K562 (cell line): Measurements from ENCODE around the gene NEURL1. TPM values are rescaled to one million over a fixed set of nuclear protein-coding genes. Genes with fewer than 3 reads are reported as not detected.

Source experiments
- ATAC-seq: fragments of 200-7000 bp; cut with Tn5 transposase; 3 replicates; pipeline ENCODE4 v1.9.1; 2020; ENCODE audit warnings: moderate library complexity
- Bru-seq: library from RNA; stranded (reverse); fragments of 400-500 nt; gene quantifications from one replicate; lab custom pipeline; 2021; lab: Mats Ljungman, UMichigan
- BruChase-seq, 2 experiments: library from RNA; stranded (reverse); fragments of 400-500 nt; gene quantifications; one replicate each; lab custom pipeline; 2021; lab: Mats Ljungman, UMichigan
- BruUV-seq: library from RNA; stranded (reverse); fragments of 400-500 nt; replicated peaks from 2 replicates; lab custom pipeline; 2021; lab: Mats Ljungman, UMichigan
- CTCF ChIA-PET: fragments of 300-600 bp; formaldehyde crosslinking; extraction: SDS; loops from one replicate; lab custom pipeline; 2021; ENCODE audit warnings: low intra/inter-chr PET ratio; lab: Yijun Ruan, JAX
- POLR2A ChIA-PET: fragments of 300-600, 350-650 bp; sonication (Branson Sonifier 250); formaldehyde crosslinking; extraction: SDS; loops from one replicate; lab custom pipeline; 2021; ENCODE audit warnings: antibody characterized with exemption, inconsistent platforms; lab: Yijun Ruan, JAX
- DNase-seq, 4 experiments: peaks; one replicate each; pipeline versions ENCODE4 v3.0.0 to v3.0.0-alpha.2; 2011 to 2018; ENCODE audit warnings: low spot score in 3 of 4, mixed read lengths in 3 of 4; ENCODE audit errors: extremely low read depth in 1 of 4
- FAIRE-seq: peaks from 2 replicates; lab custom pipeline; 2011; peaks lifted over from hg19 to GRCh38; lab: Jason Lieb, UNC
- H2AFZ ChIP-seq: 2 replicates; pipeline ENCODE4 v1.6.0; 2011; ENCODE audit warnings: low read depth, low read length, control low read depth, inconsistent platforms
- H3K27ac ChIP-seq: fragments of 200-600 bp; 3 replicates; pipeline ENCODE4 v1.8.0; 2011; ENCODE audit warnings: low read depth, mild to moderate bottlenecking, control low read depth, inconsistent platforms, low read length, moderate library complexity, mixed read lengths; ENCODE audit errors: extremely low read depth
- H3K27me3 ChIP-seq, 2 experiments: fragments of 300-600 bp in 1 of 2; 2 replicates in 1 of 2; 3 replicates in 1 of 2; pipeline versions ENCODE4 v1.6.0 to v1.8.0; 2011; ENCODE audit warnings: inconsistent platforms in 2 of 2, low read length in 2 of 2, mild to moderate bottlenecking in 1 of 2, mixed read lengths in 1 of 2, moderate library complexity in 1 of 2; ENCODE audit not compliant: control insufficient read depth in 2 of 2, insufficient read depth in 2 of 2
- H3K36me3 ChIP-seq: fragments of 300-600 bp; 3 replicates; pipeline ENCODE4 v1.8.0; 2011; ENCODE audit warnings: mild to moderate bottlenecking, low read length, inconsistent platforms; ENCODE audit not compliant: control insufficient read depth, insufficient read depth
- H3K4me1 ChIP-seq, 2 experiments: fragments of 200-600 bp in 1 of 2; replicated peaks in 1 of 2; 2 replicates in 1 of 2; 3 replicates in 1 of 2; pipeline versions ENCODE4 v1.5.1 to v1.8.0; 2011; ENCODE audit warnings: inconsistent platforms in 2 of 2, low read length in 2 of 2, mild to moderate bottlenecking in 1 of 2, mixed read lengths in 1 of 2, moderate library complexity in 1 of 2; ENCODE audit not compliant: control insufficient read depth in 2 of 2, insufficient read depth in 2 of 2
- H3K4me2 ChIP-seq: 2 replicates; pipeline ENCODE4 v1.6.1; 2011; ENCODE audit warnings: low read length, control low read depth, inconsistent platforms, mixed read lengths; ENCODE audit not compliant: insufficient read depth
- H3K4me3 ChIP-seq: fragments of 200-600 bp; sonication (generic), shearing (Covaris generic); 2 replicates; pipeline ENCODE4 v1.5.1; 2016; ENCODE audit warnings: control low read depth, inconsistent platforms
- H3K79me2 ChIP-seq: fragments of 200-600 bp; 3 replicates; pipeline ENCODE4 v1.8.0; 2011; ENCODE audit warnings: low read length, inconsistent platforms; ENCODE audit not compliant: control insufficient read depth, insufficient read depth
- H3K9ac ChIP-seq, 2 experiments: 2 replicates each; pipeline versions ENCODE4 v1.6.0 to v1.6.1; 2011; ENCODE audit warnings: low read depth in 2 of 2, low read length in 2 of 2, control low read depth in 1 of 2, inconsistent platforms in 1 of 2, mild to moderate bottlenecking in 1 of 2, mixed read lengths in 1 of 2; ENCODE audit not compliant: insufficient read depth in 1 of 2
- H3K9me1 ChIP-seq: one replicate; pipeline ENCODE4 v1.6.0; 2011; ENCODE audit warnings: inconsistent platforms, mild to moderate bottlenecking, low read length, moderate library complexity; ENCODE audit not compliant: control insufficient read depth, insufficient read depth
- H3K9me3 ChIP-seq: replicated peaks from 2 replicates; pipeline ENCODE4 v1.5.1; 2011; ENCODE audit warnings: low read depth, low read length, inconsistent platforms; ENCODE audit not compliant: control insufficient read depth, insufficient read depth
- H4K20me1 ChIP-seq: replicated peaks from 2 replicates; pipeline ENCODE4 v1.6.1; 2011; ENCODE audit warnings: low read length, inconsistent platforms, mixed read lengths; ENCODE audit not compliant: control insufficient read depth, insufficient read depth
- EGR1 ChIP-seq: fragments of 450-650 bp; conservative IDR thresholded peaks from 2 replicates; pipeline ENCODE4 v1.6.1; 2017; ENCODE audit warnings: mild to moderate bottlenecking
- NCOA4 ChIP-seq: fragments of 450-650 bp; IDR thresholded peaks from 2 replicates; pipeline ENCODE4 v1.6.1; 2018; ENCODE audit warnings: mild to moderate bottlenecking; ENCODE audit not compliant: partially characterized antibody
- WGBS: fragments of 100-300 bp; shearing (Covaris generic); methylation state at CpG from one replicate; pipeline ENCODE4 v1.1.6; 2016; ENCODE audit warnings: low coverage, mixed read lengths; ENCODE audit not compliant: insufficient coverage; ENCODE audit errors: missing lambda C conversion rate; 5-methylcytosine and 5-hydroxymethylcytosine counted together
- in situ Hi-C: fragments of 300-500 bp; cut with MboI; formaldehyde crosslinking; loops from 4 replicates; pipeline ENCODE4 v1.15.0; 2018; ENCODE audit warnings: inconsistent platforms, mixed read lengths
- intact Hi-C: fragments of 100-400 bp; cut with micrococcal nuclease; formaldehyde crosslinking; loops from 2 replicates; pipeline ENCODE4 v1.14.2; 2022
- long read RNA-seq, 3 experiments: library from polyadenylated mRNA in 2 of 3; library from RNA in 1 of 3; unstranded in 2 of 3; stranded (forward) in 1 of 3; transcript quantifications; one replicate each; pipeline ENCODE4 v2.0.0, GENCODE V29; 2019 to 2022
- polyA minus RNA-seq, 3 experiments: library from RNA; depleted of rRNA, polyadenylated mRNA; stranded (reverse); fragments of >200 nt; gene quantifications; 2 replicates each; pipeline ENCODE4 v1.2.3, GENCODE V29; 2011
- polyA plus RNA-seq, 8 experiments: library from polyadenylated mRNA; depleted of rRNA in 4 of 8; stranded (reverse) in 5 of 8; unstranded in 3 of 8; fragments of >200 nt; fragmentation: Nextera tagmentation in 2 of 8; fragmentation: Illumina TruSeq in 1 of 8; extraction: Ambion mirVana in 2 of 8; extraction: Trizol in 1 of 8; gene quantifications; 2 replicates each; pipeline versions ENCODE4 v1.2.1 to v1.2.3, GENCODE V29; 2011 to 2014; ENCODE audit warnings: inconsistent platforms in 1 of 8, missing spikeins in 1 of 8
- total RNA-seq, 7 experiments: library from RNA; depleted of rRNA in 6 of 7; stranded (reverse); fragments of >200 nt in 6 of 7; fragmentation: Illumina TruSeq in 2 of 7; extraction: Trizol in 2 of 7; gene quantifications; 2 replicates each; pipeline versions ENCODE4 v1.2.1 to v1.2.3, GENCODE V29; 2011 to 2021; ENCODE audit warnings: low replicate concordance in 1 of 7

NEURL1 gene
- 1.3 TPM in 1 of 2 replicates, not detected in the other for total RNA-seq (2011; cell fraction: chromatin; rRNA removed; ENCODE audit: low replicate concordance)
- total RNA-seq (2011; cell fraction: nucleolus; rRNA removed): 0.39 and 1.3 TPM in 2 replicates
- total RNA-seq (2011; cell fraction: nucleoplasm; rRNA removed): 0.22 and 0.84 TPM in 2 replicates
- 0.08 and 0.45 TPM in 2 replicates for total RNA-seq (2014; rRNA removed)
- total RNA-seq (2014; rRNA removed; fragmentation: Illumina TruSeq; extraction: Trizol): not detected in 2 replicates
- total RNA-seq (2015; rRNA removed; fragmentation: Illumina TruSeq; extraction: Trizol): not detected in 2 replicates
- 0.11 and 0.20 TPM in 2 replicates for total RNA-seq (2021)
- 0.20 and 0.21 TPM in 2 replicates for polyA plus RNA-seq (2011; rRNA removed)
- polyA plus RNA-seq (2011; cell fraction: cytosol; rRNA removed): 0.43 and 1.3 TPM in 2 replicates
- 0.38 and 2.3 TPM in 2 replicates for polyA plus RNA-seq (2011; cell fraction: nucleus; rRNA removed)
- 0.20 and 0.24 TPM in 2 replicates for polyA plus RNA-seq (2012)
- polyA plus RNA-seq (2014; fragmentation: Illumina TruSeq; extraction: Trizol): 0.26 TPM in 1 of 2 replicates, not detected in the other
- polyA plus RNA-seq (2014; fragmentation: Nextera tagmentation; extraction: Ambion mirVana): under 1 TPM in 1 of 2 experiments, not detected in 1; 0.01 TPM
- 0.04 TPM in 1 of 2 replicates, not detected in the other for polyA plus RNA-seq (2014; rRNA removed)
- polyA minus RNA-seq (2011; rRNA and poly(A)+ RNA removed): 0.11 TPM in 1 of 2 replicates, not detected in the other
- polyA minus RNA-seq (2011; cell fraction: cytosol; rRNA and poly(A)+ RNA removed): 0.29 TPM in 1 of 2 replicates, not detected in the other
- 0.22 and 0.67 TPM in 2 replicates for polyA minus RNA-seq (2011; cell fraction: nucleus; rRNA and poly(A)+ RNA removed)
- Bru-seq, nascent RNA: percentile 5 among the genes with signal in this experiment
- BruChase-seq, experiment 1, labeled RNA remaining after a 2-hour chase: percentile 5 among the genes with signal in this experiment
- BruChase-seq, experiment 2, labeled RNA remaining after a 6-hour chase: percentile 2 among the genes with signal in this experiment
- long read RNA-seq, experiment 1, partial matches to known transcripts: 1 of 7 reads
- long read RNA-seq, experiment 1, other reads (novel, unspliced or antisense): 6 of 7 reads
- long read RNA-seq, experiment 2: 0 reads
- long read RNA-seq, experiment 3: 0 reads

DNA sequence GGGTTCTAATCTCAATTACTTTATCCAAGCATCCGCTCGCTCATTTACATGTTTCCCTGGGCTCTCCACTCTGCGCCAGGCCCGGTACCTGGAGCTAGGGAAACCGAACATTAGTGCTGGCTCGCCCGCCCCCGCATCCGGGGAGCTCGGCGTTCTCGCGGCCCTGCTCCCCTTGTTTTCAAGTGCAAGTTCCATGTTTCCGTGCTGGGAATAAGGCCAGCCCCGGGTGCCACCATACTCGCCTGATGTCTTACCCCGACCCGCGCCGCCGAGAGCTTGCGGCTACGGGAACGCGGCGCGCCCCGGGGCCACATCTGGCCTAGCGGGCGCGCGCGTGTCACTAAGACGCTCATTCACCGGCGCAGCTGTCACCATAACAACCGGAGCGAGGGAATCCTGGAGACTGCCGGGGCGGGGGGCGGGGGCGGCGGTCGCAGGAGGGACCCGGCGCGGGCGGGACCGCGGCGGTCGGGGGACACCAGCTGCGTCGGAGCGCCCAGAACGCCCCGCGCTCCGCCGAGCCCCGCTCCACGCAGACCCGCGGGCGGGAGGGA lies at the start of gene NEURL1:
NEURL1 (plus strand) TSS at position 344 of the 554 bp plus-strand sequence. CDS start 683 bp downstream, outside the sequence.
- TF ChIP-seq NCOA4 (no peak), EGR1 (peak; percentile 73)
- no peaks in the 10 kb centered on the region for H3K79me2 ChIP-seq
- ChIA-PET CTCF (no interaction called here), POLR2A (interaction anchor here (0.7 to 1.2 kb wide), 2 partner anchors 56 to 99 kb away, joined by 3 read pairs; no protein-coding TSS in a partner anchor)
- intact Hi-C loops: no loop called here
- H3K27ac ChIP-seq: no peak within 1 kb of the TSS
- DNase-seq: peak in 1 of 4 experiments; percentile 25
- 14% methylated on average over 12 of the region's 65 CpGs for WGBS
- ATAC-seq: no peak
- H3K9me3 ChIP-seq: no peaks in the 10 kb centered on the region
- peaks cover 14 to 47% of the 10 kb centered on the region in 2 experiments; a peak in 4 of 5 replicates for H3K27me3 ChIP-seq
- H3K4me2 ChIP-seq: no peak within 1 kb of the TSS
- H4K20me1 ChIP-seq: no peaks in the 10 kb centered on the region; the same call in 1 of the 2 replicates
- no peak within 1 kb of the TSS for H3K9ac ChIP-seq
- H3K9me1 ChIP-seq: no peaks in the 10 kb centered on the region
- H3K4me1 ChIP-seq: peaks cover 0 to 14% of the 10 kb centered on the region in 2 experiments; a peak in 2 of 5 replicates
- in situ Hi-C loops: no loop called here
- no TSS peak for BruUV-seq
- H3K4me3 ChIP-seq: no peak within 1 kb of the TSS
- FAIRE-seq: no peak
- H3K36me3 ChIP-seq: no peaks in the 10 kb centered on the region
- no peak within 1 kb of the TSS for H2AFZ ChIP-seq
